ENCODE data around the gene TRIM39. TPM values are rescaled to one million over a fixed set of nuclear protein-coding genes. Genes with fewer than 3 reads are reported as not detected.
A peak's percentile ranks its signal among the peaks of the same experiment; 100 is the strongest.
"Not testable (repeated sequence)": the region's sequence is repeated elsewhere in the genome, so short reads cannot be mapped to it uniquely, and the experiment has no call there.

Gene TRIM39
- polyA plus RNA-seq (ENCODE audit: insufficient read length in 4 of 4) = 10 to 100 TPM; 12.3 to 15.5 (median 13.2) TPM

- DNase-seq (ENCODE audit: low read depth in 4 of 4, low spot score in 2 of 4) = peak; percentile 70 to 80 (median 75)
Observed at GRCh38 chr6:30326526-30327231, at the start of gene TRIM39. TRIM39 (plus strand) TSS chr6:30326927; CDS start chr6:30329318, 2,391 bp downstream.

DNA sequence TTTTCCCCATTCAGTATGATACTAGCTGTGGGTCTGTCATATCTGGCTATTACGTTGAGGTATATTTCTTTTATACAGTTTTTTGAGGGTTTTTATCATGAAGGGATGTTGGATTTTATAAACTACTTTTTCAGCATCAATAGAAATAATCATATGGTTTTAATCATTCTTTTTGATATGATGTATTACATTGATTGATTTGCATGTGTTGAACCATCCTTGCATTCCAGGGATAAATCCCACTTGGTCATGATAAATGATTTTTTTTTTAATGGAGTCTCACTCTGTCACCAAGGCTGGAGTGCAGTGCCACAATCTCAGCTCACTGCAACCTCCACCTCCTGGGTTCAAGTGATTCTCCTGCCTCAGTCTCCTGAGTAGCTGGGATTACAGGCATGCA lies 45.7 kb upstream of the TRIM39 start:
- DNase-seq (ENCODE audit: low read depth in 4 of 4, low spot score in 2 of 4) = not testable (repeated sequence)

DNA sequence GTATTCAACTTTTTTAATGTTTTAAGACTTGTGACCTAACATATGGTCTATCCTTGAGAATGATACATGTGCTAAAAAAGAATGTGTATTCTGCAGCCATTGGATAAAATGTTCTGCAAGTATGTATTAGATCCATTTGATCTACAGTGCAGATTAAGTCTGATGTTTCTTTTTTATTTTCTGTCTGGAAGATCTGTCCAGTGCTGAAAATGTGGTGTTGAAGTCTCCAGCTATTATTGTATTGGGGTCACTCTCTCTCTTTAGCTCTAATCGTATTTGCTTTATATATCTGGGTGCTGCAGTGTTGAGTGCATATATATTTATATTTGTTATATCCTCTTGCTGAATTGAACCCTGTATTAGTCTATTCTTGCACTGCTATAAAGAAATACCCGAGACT lies 44.2 kb upstream of the TRIM39 start:
- no peak for DNase-seq (ENCODE audit: low read depth in 4 of 4, low spot score in 2 of 4)

GRCh38 chr6:30283761-30284160 lies 43.0 kb upstream of the TRIM39 start:
- DNase-seq (ENCODE audit: low read depth in 4 of 4, low spot score in 2 of 4) = no peak

GRCh38 chr6:30287139-30287538 lies 39.6 kb upstream of the TRIM39 start:
- no peak for DNase-seq (ENCODE audit: low read depth in 4 of 4, low spot score in 2 of 4)

DNA sequence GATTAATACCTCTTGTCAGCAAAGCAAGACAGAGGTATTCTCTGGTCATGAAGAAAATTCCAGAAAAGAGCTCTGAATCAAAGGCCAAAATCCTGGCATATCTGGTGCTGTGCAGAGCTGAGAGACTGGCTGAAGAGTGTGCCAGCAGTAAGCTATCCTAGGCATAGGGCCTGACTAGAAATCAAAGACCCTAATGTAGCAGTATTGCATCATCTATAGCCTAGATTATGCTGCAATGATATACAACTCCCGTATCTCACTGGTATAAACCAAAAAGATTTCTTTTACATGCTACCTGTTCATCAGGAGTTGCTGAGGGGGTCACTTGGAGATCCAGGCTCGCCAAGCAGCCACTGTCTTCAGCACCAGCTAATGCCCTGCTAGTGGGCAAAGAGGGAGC lies 30.9 kb upstream of the TRIM39 start:
- no peak for DNase-seq (ENCODE audit: low read depth in 4 of 4, low spot score in 2 of 4)

GRCh38 chr6:30304002-30304401 lies 22.7 kb upstream of the TRIM39 start:
- no peak for DNase-seq (ENCODE audit: low read depth in 4 of 4, low spot score in 2 of 4)

GRCh38 chr6:30311101-30311500 lies 15.6 kb upstream of the TRIM39 start:
- no peak for DNase-seq (ENCODE audit: low read depth in 4 of 4, low spot score in 2 of 4)

DNA sequence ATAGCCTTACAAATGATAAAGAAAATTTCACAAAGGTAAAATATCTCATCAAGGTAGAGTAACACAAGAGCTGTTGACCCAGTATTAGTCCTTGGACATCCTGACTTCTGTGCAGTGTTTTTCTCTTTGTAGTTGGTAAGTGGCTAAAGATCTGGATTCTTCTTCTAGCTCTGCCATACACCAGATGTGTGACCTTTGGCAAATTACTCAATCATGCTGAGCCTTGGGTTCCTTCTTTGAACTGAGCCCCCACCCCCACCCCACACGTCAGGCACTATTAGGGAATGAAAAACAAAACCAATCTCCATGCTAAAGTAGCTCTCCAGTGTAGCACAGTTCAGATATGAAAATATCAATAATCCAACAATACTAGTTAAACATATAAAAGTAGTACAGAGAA lies 15.1 kb upstream of the TRIM39 start:
- DNase-seq (ENCODE audit: low read depth in 4 of 4, low spot score in 2 of 4) = no peak

DNA sequence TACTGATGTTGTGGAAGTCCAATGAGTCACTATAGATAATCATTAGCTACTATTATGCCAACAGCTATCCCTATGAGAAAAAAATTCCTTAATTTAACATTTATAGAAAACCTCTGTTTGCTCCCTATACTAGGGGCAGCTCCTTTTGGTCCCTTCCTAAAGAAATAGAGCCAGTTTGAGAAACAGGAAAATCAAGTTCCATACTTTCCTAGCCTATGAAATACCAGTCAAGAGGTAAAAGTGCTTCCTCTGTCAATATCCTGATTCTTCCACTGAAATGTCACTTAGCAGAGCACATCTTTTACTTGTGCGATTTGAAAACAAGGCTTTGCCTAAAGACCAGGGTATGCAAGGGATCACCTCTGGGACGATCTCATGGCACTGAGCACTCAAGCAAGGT lies 14.5 kb upstream of the TRIM39 start:
- DNase-seq (ENCODE audit: low read depth in 4 of 4, low spot score in 2 of 4) = no peak

GRCh38 chr6:30312676-30313321 lies 13.9 kb upstream of the TRIM39 start:
- DNase-seq (ENCODE audit: low read depth in 4 of 4, low spot score in 2 of 4) = no peak

DNA sequence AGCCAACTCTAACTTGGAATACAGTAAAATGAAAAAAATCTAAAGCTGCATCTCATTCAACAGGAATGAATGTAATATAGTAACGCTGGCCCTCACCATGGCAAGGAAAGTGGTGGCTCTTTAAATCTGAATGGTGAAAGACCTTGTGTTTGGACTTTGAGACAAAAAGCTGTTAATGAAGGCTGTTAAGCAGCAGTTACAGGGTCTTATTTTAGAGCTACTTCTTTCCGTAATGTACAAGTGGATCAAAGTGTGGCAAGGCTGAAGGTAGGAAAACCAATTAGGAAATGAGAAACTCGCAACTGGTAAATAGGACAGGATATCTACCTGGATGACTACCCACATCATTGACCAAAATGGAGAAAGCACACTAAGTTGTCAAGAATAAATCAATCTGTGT lies 11.6 kb upstream of the TRIM39 start:
- no peak for DNase-seq (ENCODE audit: low read depth in 4 of 4, low spot score in 2 of 4)

DNA sequence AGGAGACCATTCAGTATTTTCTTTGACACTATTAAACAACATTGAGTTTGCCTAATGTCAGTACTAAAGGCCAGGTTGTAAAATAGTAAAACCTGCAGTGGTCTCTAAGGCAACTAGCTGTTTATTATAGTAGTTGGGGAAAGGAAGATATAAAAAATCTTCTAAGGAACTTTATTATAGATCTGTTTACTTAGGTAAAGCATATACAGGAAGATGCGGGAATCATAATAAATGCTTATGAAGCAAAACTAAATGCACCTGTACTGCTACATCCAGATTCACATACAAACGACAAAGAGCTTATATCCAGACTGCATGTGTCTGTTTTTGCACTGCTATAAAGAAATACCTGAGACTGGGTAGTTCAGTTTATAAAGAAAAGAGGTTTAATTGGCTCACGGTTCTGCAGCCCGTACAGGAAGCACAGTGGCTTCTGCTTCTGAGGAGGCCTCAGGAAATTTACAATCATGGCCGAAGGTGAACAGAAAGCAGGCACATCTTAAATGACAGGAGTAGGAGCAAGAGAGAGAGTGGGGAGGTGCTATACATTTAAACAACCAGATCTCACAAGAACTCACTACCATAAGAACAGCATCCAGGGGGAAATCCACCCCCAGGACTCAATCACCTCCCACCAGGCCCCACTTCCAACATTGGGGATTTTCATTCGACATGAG lies 8.7 kb upstream of the TRIM39 start:
- DNase-seq (ENCODE audit: low read depth in 4 of 4, low spot score in 2 of 4) = no peak

GRCh38 chr6:30319146-30319835 lies 7.4 kb upstream of the TRIM39 start:
- DNase-seq (ENCODE audit: low read depth in 4 of 4, low spot score in 2 of 4) = no peak

- no peak for DNase-seq (ENCODE audit: low read depth in 4 of 4, low spot score in 2 of 4)
Observed at GRCh38 chr6:30321692-30322388, 4.9 kb upstream of the TRIM39 start.

DNA sequence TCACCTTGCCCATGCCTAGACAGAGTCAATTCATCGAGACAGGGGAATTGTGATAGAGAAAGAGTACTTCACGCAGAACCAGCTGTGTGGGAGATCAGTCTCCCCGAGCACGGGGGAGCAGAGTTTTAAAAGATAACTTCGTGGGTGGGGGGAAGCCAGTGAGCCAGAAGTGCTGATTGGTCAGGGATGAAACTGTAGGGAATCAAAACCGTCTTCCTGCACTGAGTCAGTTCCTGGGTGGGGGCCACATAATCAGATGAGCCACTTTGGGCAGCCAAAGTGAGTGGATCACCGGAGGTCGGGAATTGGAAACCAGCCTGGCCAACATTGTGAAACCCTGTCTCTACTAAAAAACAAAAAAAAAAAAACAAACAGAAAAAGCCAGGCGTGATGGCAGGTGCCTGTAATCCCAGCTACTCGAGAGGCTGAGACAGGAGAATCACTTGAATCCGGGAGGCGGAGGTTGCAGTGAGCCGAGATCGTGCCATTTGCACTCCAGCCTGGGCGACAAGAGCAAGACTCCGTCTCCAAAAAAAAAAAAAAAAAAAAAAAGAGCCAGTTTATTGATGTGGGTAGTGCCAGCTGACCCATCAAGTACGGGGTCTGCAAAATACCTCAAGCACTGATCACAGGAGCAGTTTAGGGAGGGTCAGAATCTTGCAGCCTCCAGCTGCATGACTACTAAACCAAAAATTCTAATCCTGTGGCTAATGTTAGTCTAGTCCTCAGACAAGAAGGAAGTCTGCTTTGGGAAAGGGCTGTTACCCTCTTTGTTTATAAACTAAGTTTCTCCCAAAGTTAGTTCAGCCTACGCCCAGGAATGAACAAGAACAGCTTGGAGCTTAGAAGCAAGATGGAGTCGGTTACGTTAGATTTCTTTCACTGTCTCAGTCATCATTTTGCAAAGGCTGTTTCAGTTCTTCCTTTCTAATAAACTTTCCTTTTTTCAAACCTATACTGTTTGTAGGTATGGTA lies 3.9 kb upstream of the TRIM39 start:
- no peak for DNase-seq (ENCODE audit: low read depth in 4 of 4, low spot score in 2 of 4)

- DNase-seq (ENCODE audit: low read depth in 4 of 4, low spot score in 2 of 4) = no peak
Observed at GRCh38 chr6:30323806-30324205, 2.9 kb upstream of the TRIM39 start.

- no peak for DNase-seq (ENCODE audit: low read depth in 4 of 4, low spot score in 2 of 4)
Observed at GRCh38 chr6:30325150-30325872, 1.4 kb upstream of the TRIM39 start.

Measured in left renal cortex interstitium (tissue), 4 donors.